Measurements from ENCODE around the gene NYNRIN.

Gene NYNRIN

GRCh38 chr14:24415421-24416253 lies 16.8 kb downstream of the NYNRIN start:
- DNase-seq (ENCODE audit: low spot score): no peak

GRCh38 chr14:24416254-24416931 lies 17.6 kb downstream of the NYNRIN start:
- no peak for DNase-seq (ENCODE audit: low spot score)

- no peak for DNase-seq (ENCODE audit: low spot score)
These were observed 18.3 kb downstream of the NYNRIN start for GRCh38 chr14:24416932-24417619.

GRCh38 chr14:24417832-24418491 lies 19.2 kb downstream of the NYNRIN start:
- DNase-seq (ENCODE audit: low spot score): no peak

- no peak for DNase-seq (ENCODE audit: low spot score)
These were observed 19.7 kb downstream of the NYNRIN start for GRCh38 chr14:24418492-24418873.

- no peak for DNase-seq (ENCODE audit: low spot score)
These were observed 23.5 kb downstream of the NYNRIN start for GRCh38 chr14:24422261-24422660.

- DNase-seq (ENCODE audit: low spot score): no peak
These were observed 24.1 kb downstream of the NYNRIN start for GRCh38 chr14:24422694-24423601.

GRCh38 chr14:24425704-24426103 lies 26.9 kb downstream of the NYNRIN start:
- DNase-seq (ENCODE audit: low spot score): no peak

GRCh38 chr14:24426150-24426911 lies 27.5 kb downstream of the NYNRIN start:
- DNase-seq (ENCODE audit: low spot score): no peak

GRCh38 chr14:24426912-24427536 lies 28.2 kb downstream of the NYNRIN start:
- no peak for DNase-seq (ENCODE audit: low spot score)

GRCh38 chr14:24427537-24428508 lies 29.0 kb downstream of the NYNRIN start:
- DNase-seq (ENCODE audit: low spot score): no peak

- no peak for DNase-seq (ENCODE audit: low spot score)
These were observed 30.0 kb downstream of the NYNRIN start for GRCh38 chr14:24428628-24429394.

GRCh38 chr14:24429395-24430142 lies 30.8 kb downstream of the NYNRIN start, which contains the start of the genes CBLN3 and KHNYN:
TSS of gene CBLN3 (minus strand) at chr14:24429668. CDS start at chr14:24429054, 614 bp downstream.
TSS of gene KHNYN (plus strand) at chr14:24429954. CDS start at chr14:24430731, 777 bp downstream.
- peak; percentile 93 for DNase-seq (ENCODE audit: low spot score)

- peak; percentile 79 for DNase-seq (ENCODE audit: low spot score)
These were observed 31.4 kb downstream of the NYNRIN start for GRCh38 chr14:24430143-24430681.

GRCh38 chr14:24430682-24431568 lies 32.1 kb downstream of the NYNRIN start:
- DNase-seq (ENCODE audit: low spot score): peak; percentile 82
